ENCODE data around the gene TMEM266.
"Not testable (repeated sequence)": the region's sequence is repeated elsewhere in the genome, so short reads cannot be mapped to it uniquely, and the experiment has no call there.

TMEM266 gene, protein sequence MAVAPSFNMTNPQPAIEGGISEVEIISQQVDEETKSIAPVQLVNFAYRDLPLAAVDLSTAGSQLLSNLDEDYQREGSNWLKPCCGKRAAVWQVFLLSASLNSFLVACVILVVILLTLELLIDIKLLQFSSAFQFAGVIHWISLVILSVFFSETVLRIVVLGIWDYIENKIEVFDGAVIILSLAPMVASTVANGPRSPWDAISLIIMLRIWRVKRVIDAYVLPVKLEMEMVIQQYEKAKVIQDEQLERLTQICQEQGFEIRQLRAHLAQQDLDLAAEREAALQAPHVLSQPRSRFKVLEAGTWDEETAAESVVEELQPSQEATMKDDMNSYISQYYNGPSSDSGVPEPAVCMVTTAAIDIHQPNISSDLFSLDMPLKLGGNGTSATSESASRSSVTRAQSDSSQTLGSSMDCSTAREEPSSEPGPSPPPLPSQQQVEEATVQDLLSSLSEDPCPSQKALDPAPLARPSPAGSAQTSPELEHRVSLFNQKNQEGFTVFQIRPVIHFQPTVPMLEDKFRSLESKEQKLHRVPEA

DNA sequence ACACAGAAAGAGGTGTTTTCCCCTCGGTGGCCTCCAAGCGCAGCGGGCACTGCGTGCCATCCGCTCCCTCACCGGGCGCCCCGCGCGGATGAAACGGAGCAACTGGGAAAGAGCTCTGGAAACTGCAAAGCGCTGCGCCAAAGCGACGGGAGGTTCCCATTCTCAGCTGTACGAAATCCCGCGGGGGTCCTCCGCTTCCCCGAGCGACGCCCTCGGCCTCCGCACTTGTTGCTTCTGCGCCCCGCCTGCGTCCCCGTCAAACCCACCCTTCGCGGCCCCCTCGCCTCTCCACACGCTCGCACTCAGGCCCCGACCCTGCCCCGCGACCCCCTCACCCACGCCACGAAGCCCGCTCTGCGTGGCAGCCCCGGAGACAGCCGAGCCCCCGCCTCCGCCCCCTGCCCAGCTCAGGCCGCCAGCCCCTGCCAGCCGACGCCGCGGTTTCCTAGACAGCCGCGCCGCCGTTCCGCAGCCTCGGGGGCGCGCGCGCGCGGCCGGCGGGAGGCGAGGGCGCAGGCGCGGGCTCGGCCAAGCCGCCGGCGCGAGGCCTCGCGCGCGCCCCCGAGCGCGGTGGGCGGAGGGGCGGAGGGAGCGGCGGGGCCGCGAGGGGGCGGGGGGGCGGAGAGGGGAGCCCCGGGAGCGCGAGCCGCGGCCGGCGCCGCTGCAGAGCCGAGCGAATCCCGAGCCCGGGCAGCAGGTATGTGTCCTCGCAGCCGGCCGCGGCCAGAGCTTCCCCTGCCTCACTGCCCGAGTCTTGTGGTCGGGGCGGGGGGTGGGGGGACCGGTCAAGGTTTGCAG is at the start of gene TMEM266:
TMEM266 (plus strand) TSS at position 666 of the 798 bp plus-strand sequence. CDS start 74,279 bp downstream, outside the sequence.
- peak; percentile 59 for DNase-seq (ENCODE audit: low spot score)

DNA sequence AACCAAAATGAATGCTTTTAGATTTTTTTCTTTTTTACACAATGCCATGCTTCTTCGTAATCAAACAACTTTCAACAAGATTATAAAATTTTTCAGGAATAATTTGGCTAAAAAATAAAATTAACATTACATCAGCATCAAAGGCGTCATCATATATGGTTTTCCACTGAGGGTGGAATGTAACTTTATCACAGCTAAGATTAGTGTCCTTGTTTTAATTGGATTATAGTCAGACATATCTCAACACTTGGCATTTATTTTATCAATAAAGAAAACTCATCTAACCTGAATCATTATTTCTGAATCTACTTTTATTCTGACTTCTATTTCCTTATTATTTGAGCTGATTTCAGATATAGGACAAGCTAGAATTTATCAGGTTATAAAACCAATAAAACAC is 49.2 kb upstream of the TMEM266 start:
- no peak for DNase-seq (ENCODE audit: low spot score)

DNA sequence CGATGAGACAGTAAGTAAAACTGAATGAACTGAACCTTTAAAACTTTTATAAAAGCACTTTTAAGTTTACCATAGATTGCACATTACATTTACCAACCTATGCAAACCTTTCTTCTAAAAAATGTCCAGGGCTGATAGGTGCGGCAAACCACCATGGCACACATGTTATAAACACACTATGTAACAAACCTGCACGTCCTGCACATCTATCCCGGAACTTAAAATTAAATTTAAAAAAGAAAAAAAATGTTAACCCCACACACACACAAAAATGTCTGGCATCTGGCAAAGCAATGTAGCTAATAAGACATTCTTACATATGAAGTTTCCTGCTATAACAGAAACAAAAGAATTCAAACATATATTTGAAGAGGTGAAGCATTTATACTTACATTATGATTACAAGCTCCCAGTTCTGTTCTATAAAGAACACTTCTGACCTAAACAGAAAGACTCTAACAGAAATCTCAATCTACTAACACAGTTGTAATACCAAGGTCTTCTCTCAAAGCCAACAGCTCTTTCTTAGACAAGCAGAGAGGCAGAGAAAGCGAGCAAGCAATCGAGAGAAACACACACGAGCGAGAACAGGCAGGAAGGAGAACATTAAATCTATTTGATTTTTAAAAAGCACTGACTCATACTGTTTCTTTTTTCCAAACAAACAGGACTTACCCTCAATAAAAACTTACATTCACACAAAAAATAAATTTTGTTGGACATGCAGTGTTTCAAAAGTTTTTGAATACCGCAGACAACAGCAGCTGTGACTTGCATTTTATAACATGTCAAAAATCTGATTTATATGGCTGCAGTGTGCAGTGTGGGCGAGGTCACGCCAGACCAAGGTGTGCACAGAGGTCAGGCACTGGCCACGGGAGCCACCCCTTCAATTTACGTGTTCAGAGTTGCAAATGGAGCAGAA is 47.9 kb upstream of the TMEM266 start, which contains the start of gene NRG4:
NRG4 (minus strand) TSS at position 798 of the 925 bp plus-strand sequence. CDS start 1,194 bp downstream, outside the sequence.
- no peak for DNase-seq (ENCODE audit: low spot score)

DNA sequence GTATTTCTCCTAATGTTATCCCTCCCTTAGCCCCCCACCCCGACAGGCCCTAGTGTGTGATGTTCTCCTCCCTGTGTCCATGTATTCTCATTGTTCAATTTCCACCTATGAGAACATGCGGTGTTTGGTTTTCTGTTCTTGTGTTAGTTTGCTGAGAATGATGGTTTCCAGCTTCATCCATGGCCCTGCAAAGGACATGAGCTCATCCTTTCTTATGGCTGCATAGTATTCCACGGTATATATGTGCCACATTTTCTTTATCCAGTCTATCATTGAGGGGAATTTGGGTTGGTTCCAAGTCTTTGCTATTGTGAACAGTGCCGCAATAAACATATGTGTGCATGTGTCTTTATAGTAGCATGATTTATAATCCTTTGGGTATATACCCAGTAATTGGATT is 46.3 kb upstream of the TMEM266 start:
- DNase-seq (ENCODE audit: low spot score): not testable (repeated sequence)

DNA sequence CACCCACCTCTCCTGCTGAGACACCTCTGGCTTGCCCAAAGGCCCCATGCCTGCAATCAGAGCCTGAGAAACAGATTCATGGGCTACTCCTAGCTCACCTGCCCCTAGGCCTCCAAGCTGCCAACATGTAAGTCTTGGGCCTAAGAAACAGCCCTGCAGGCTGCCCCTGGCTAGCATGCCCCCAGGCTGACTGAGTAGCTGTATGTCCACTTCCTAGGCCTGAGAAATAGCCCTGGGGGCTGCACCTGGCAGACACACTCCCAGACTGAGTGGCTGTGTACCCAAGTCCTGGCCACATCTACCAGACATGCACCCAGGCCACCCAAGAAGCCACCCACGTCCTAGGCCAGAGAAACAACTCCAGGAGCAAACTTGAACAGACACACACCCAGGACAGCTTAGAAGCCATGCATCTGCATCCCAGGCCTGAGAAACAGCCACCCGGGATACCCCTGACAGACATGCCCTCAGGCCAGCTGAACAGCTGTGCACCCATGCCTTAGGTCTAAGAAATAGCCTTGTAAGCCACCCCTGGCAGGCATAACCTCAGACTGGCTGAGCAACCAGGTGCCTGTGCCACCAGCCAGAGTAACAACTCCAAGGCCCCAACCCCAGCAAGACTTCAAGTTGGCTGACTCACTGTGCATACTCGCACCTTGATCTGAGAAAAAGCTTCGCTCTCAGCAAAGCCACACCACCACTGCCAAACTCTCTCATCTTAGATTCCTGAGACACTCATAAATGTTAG is 35.6 kb upstream of the TMEM266 start:
- DNase-seq (ENCODE audit: low spot score): no peak

DNA sequence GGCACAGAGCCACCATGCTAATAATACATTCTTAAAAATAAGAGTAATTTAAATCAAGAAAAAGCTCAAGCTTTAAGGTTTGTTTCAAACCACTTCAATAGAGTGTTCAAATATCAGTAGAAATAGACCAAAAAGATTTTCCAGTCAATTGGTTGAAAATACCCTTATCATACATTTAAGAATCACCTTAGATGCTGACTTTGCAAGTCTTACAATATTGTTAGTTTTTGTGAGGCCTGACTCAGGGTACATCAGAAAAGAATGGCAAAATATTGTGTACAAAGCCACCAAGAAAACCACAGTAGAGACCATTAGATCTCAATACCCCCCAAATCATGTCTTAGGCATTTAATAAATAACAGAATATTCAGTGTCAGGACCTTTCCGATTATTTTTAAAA is 27.7 kb upstream of the TMEM266 start:
- DNase-seq (ENCODE audit: low spot score): no peak

DNA sequence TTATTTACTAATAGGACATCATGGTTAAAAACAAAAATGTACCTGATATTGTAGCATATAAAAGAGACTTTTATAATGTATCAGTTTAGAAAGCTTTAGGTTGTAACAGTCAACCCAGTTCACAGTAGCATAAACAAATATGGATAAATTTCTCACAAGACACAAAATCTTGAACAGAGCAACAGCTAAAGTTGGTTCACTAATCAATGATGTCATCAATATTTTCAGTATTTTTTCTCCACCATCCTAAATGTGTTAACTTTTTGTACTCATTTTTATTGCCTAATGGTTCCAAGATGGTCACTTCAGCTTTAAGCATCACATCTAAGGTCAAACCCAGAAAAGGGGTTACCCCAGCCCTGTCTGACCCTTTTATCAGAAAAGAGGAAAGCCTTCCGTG is 26.3 kb upstream of the TMEM266 start:
- no peak for DNase-seq (ENCODE audit: low spot score)

DNA sequence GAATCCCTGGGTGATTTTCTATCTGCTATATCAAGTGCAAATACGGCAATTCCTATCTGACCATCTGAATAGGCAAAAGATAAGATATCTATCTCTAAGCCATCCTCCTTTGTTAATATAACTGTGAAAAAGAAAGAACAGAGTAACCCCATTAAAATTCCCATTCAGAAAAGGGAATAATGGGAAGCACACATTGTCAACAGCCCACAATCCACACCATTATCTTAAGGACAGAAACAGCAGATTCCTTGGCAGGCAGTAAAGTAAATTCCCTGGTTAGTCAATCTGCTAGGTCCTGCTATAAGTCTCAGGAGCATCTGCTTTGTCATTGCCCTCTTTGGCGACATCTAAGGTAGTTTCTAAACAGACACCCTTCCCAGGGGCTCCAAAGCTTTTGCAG is 25.7 kb upstream of the TMEM266 start:
- DNase-seq (ENCODE audit: low spot score): no peak

DNA sequence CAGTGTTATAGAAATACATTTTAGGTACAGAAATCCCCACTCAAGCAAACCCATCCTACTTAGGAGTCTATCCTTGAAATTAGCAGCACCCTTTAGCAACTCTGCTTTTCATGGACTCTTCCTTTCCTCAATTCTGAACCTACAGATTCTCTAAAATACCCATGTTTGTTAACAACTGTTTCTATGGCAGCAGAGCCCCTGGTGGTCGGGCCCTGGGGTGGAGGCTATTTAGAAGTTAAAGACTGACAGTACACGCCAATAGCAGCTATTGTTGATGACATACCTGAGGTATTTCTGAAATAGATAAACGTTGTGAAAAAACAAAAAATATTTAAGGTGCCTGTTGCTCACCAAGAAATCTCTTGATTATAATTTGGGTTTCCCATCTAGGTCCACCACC is 24.2 kb upstream of the TMEM266 start:
- DNase-seq (ENCODE audit: low spot score): no peak

DNA sequence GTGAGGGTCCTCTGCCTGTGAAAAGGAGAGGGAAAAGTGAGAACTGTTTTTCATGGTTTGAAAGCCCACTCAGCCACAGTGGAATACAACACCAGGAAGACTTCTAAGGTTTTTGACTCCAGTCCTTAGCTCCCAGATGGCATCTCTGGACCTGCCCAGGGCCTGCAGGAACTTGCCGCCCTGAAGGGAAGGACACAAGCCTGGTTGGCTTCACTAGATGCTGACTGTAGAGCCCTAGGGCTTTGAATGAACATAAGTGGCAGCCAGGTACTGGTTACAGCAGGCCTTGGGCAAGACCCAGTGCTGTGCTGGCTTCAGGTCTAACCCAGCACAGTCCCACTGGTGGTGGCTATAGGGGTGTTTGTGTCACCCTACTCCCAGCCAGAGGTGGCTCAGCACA is 21.3 kb upstream of the TMEM266 start:
- DNase-seq (ENCODE audit: low spot score): no peak

DNA sequence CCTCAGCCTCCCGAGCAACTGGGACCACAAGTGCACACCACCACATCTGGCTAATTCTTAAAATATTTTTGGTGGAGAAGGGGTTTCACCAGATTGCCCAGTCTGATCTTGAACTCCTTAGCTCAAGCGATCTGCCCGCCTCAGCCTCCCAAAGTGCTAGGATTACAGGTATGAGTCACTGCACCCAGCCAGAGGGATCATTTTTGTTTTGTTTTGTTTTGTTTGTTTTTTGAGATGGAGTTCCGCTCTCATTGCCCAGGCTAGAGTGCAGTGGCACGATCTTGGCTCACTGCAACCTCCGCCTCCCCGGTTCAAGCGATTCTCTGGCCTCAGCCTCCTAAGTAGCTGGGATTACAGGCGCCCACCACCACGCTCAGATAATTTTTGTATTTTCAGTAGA is 5.6 kb upstream of the TMEM266 start:
- not testable (repeated sequence) for DNase-seq (ENCODE audit: low spot score)

DNA sequence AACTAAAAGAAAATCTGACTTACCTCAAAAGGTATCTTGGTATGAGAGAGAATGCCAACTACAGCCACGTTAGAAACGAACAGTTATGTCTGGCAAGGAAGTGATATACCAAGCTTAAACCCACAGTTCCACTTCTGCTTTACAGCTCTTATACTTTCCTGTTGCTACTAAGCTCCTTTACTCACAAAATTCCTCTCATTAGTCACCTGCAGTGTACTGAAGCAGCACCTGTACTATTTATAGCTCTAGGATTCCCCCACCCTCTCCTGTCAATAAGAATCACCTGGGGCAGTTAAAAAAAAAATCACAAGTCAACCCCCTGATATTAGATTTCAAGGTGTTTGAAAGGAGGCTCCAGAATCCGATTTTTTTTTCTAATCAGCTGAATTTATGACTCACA is 2.9 kb upstream of the TMEM266 start:
- peak; percentile 44 for DNase-seq (ENCODE audit: low spot score)

DNA sequence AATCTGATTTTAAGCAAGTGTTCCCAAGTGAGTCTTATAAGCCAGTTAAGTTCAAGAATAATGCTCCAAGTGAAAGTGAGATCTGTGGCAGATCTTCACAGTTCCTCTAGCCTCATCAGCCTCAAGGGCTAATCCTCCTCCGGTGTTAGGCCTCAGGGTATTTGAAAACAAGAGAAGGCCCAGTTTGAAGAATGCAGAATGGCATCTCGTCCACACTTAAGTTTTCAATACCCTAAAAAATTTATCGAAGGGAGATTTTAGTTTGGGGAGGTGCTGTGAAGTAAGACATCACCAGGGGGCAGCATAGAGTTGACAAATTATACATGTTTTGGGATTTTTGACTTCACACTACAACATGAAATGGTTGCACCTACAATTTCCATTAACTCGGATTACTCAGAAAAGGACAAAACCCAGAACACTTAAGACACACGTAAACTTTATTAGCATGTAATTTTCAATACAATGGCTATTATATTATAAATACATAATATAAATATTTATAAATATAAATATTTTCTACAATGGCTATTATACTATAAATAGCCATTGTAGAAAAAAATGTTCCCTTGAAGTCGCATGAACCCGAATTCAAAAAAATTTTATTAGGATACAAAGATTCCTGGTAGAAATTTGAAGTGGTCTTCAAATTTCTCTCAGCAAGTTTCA is 2.3 kb upstream of the TMEM266 start:
- peak; percentile 49 for DNase-seq (ENCODE audit: low spot score)

DNA sequence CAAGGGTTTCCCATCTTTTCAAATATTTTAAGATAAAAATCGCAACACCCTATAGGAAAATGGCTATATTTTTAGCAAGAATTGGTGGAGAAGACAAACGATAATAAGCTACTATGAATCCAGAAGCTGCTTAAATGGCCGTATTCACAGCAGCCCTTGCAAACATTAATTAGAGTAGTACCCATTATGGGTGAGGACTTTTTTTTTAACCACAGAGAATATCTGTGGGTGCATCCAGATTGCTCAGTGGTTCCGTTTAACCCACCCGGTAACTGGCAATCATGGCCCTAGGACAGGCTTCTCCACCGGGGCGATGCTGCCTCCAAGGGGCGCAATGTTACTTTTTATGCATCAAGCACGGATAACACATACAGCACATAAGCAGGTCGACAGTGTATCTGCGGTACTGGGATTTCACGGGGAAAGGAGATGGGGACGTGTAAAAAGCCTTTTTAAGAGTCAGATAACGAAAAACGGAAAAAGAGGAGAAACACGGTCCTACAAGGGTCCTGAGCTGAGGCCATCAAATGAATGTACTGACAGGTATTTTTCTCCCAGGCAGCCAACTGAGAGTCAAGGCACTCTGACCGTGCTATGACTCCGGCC is 968 bp upstream of the TMEM266 start:
- no peak for DNase-seq (ENCODE audit: low spot score)

DNA sequence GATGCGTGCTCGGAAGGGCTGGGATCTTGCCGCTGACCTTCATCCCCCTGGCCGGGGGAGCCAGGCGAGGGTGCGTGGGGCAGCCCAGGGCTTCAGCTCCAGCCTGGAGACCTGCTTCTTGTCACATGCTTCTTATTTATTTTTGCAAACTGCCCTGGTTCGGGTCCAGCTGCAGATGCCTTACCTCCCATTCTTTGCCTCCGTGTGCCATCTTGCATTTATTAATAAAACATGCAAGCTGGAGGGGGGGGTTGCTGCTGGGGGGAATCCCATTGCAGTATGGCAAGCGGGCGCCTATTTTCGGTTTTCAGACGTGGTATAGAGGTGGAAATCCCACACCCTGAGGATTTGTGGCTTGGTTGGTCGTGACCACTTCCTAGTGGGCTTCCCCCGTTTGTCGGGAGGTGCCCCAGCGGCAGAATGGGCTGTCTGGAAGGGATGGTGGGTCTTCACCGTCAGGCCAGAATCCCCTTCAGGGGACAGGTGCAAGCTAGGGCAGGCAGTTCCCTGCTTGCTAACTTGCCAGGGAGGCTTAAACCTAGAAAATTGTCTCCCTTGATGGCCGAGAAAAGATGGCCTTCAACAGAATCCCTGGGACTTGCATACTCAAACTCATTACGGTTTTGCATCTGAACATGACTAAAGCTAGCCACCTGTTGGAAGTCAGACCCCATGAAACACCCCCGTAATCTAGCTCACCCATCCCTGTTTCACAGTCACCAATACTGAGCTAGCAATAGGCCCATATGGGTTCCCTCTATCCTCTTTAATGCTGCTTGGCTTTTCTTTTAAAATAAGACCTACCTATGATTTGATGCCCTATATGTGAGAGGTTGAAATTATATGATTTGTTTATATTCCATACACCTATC is 569 bp downstream of the TMEM266 start:
- DNase-seq (ENCODE audit: low spot score): no peak

DNA sequence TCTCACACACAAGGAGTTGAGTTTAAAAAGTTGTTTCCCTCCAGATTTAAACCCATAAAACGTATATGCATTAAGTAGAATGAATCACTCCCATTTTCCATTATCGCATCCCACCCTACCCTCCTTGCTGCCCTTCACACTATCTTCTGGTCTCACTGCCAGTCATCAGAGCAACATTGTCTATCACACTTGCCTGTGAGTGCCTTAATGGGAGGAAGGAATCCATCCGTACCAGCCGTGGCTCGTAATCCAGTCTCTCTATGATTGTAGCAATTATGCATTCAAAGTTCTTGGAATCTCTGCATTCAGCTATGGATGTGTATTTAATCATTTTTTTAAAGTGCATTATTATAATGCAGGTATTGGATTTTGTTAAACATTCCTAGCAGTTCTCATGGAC is 1.9 kb downstream of the TMEM266 start:
- no peak for DNase-seq (ENCODE audit: low spot score)

DNA sequence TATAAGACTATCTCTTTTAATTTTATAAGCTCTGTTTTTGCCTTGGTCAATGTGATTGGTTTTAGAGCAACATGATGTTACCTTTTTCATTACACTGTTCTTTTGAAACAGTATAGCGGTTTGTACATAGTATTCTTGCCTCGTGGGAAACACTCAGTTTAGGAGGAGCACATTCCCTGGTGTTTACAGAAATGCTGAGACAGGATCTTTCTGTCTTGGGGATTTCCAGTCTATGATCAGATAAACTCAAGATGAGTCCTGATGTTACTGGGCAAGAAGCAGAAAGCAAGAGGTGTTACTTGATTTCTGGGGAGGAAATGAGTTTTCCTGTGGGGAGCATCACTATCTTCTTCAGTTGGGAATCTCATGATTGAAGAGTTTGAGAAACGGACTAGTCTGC is 2.5 kb downstream of the TMEM266 start:
- no peak for DNase-seq (ENCODE audit: low spot score)

DNA sequence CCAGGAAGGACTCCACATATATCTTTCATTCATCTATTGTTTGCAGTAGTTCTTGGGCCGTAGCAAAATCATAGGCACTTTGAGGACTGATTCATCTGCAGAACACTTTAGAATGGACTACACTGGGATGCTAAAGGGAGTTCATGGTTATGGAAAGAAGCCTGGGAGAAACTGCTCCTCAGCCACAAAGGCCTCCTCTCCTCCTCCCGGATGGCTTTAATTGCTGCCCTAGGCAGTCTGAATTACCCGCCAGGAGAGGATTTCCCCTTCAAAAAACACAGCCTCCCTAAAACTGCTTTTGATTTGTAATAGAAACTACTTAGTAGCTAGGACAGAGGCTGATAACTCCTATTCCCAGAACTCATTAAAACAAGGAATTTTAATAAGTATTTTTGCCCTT is 4.6 kb downstream of the TMEM266 start:
- no peak for DNase-seq (ENCODE audit: low spot score)

DNA sequence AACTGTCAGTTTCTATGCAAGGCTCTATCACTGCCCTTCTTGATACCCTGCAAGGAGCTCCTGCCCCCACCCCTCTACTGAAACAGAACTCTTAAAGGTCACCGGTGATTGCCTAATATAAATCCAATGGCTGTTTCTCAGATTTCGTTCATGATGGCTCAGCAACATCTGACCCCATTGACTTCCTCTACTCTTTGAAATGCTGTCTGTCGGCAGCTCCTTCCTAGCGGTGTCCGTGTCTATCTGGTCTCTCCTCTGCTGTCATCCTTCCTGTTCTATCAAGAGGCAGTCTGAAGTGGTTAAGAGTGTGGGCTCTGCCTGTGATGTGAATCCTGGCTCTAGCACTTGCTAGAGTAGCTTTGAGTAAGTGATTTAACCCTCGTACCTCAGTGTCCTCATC is 5.5 kb downstream of the TMEM266 start:
- no peak for DNase-seq (ENCODE audit: low spot score)
